Caco-2 (cell line): ENCODE measurements around the gene SLC22A23. TPM values are rescaled to one million over a fixed set of nuclear protein-coding genes. Genes with fewer than 3 reads are reported as not detected.
A peak's percentile ranks its signal among the peaks of the same experiment; 100 is the strongest.

ENCODE experiments used
- BruUV-seq: library from RNA; stranded (reverse); fragments of 400-500 nt; replicated peaks from 2 replicates; lab custom pipeline; 2021; lab: Mats Ljungman, UMichigan
- CTCF ChIA-PET: fragments of 300-600 bp; sonication (Branson Sonifier 250); formaldehyde crosslinking; loops from one replicate; lab custom pipeline; 2022; ENCODE audit warnings: antibody characterized with exemption; lab: Charles Lee
- POLR2A ChIA-PET: fragments of 300-600 bp; sonication (Branson Sonifier 250); formaldehyde crosslinking; loops from one replicate; lab custom pipeline; 2022; ENCODE audit warnings: antibody characterized with exemption; lab: Charles Lee
- DNase-seq, 2 experiments: peaks; one replicate each; pipeline versions ENCODE4 v3.0.0 to v3.0.0-alpha.2; 2020 to 2022
- H3K27me3 ChIP-seq: replicated peaks from 2 replicates; pipeline ENCODE4 v1.6.0; 2011; ENCODE audit warnings: low read length; ENCODE audit not compliant: control insufficient read depth, insufficient read depth
- H3K36me3 ChIP-seq: 2 replicates; pipeline ENCODE4 v1.5.1; 2011; ENCODE audit warnings: low read length; ENCODE audit not compliant: control insufficient read depth, insufficient read depth
- H3K4me1 ChIP-seq: fragments of 250-450 bp; sonication (Bioruptor Pico); 2 replicates; pipeline ENCODE4 v1.5.1; 2020; ENCODE audit warnings: mild to moderate bottlenecking
- H3K4me3 ChIP-seq: 2 replicates; pipeline ENCODE4 v1.5.1; 2011; ENCODE audit warnings: low read depth, mild to moderate bottlenecking, control low read depth, low read length
- H3K9me3 ChIP-seq: fragments of 250-450 bp; sonication (Bioruptor Pico); 2 replicates; pipeline ENCODE4 v1.5.1; 2020; ENCODE audit warnings: mild to moderate bottlenecking, moderate library complexity
- H3K27ac Mint-ChIP-seq: one replicate; pipeline ENCODE4 v1.8.0; 2022; ENCODE audit warnings: mixed read lengths; ENCODE audit not compliant: unreplicated experiment
- H3K27me3 Mint-ChIP-seq: one replicate; pipeline ENCODE4 v1.8.0; 2022; ENCODE audit warnings: mixed read lengths; ENCODE audit not compliant: insufficient read depth, unreplicated experiment
- H3K36me3 Mint-ChIP-seq: one replicate; pipeline ENCODE4 v1.8.0; 2022; ENCODE audit warnings: mild to moderate bottlenecking, mixed read lengths; ENCODE audit not compliant: insufficient read depth, unreplicated experiment
- H3K4me1 Mint-ChIP-seq: one replicate; pipeline ENCODE4 v1.8.0; 2022; ENCODE audit warnings: low read depth, mixed read lengths; ENCODE audit not compliant: unreplicated experiment
- H3K4me3 Mint-ChIP-seq: one replicate; pipeline ENCODE4 v1.8.0; 2022; ENCODE audit warnings: mild to moderate bottlenecking, moderate library complexity, mixed read lengths; ENCODE audit not compliant: unreplicated experiment
- H3K9me3 Mint-ChIP-seq: one replicate; pipeline ENCODE4 v1.8.0; 2022; ENCODE audit warnings: mixed read lengths; ENCODE audit not compliant: unreplicated experiment
- intact Hi-C: fragments of 100-400 bp; cut with micrococcal nuclease; formaldehyde crosslinking; loops from one replicate; pipeline ENCODE4 v1.10.0; 2022; ENCODE audit not compliant: unreplicated experiment
- total RNA-seq: library from RNA; stranded (reverse); gene quantifications from 2 replicates; pipeline ENCODE4 v1.2.3, GENCODE V29; 2022
- TF ChIP-seq, protein P1 (sequence below), 2 experiments: fragments of 200-600 bp in 1 of 2; IDR thresholded peaks; 1 replicate in 1 of 2; 2 replicates in 1 of 2; pipeline versions ENCODE4 v1.5.1 to v1.8.0; 2011 to 2022; ENCODE audit warnings: antibody characterized with exemption in 1 of 2, control low read depth in 1 of 2, inconsistent platforms in 1 of 2, low read depth in 1 of 2, low read length in 1 of 2, mild to moderate bottlenecking in 1 of 2, moderate library complexity in 1 of 2; ENCODE audit not compliant: insufficient read depth in 1 of 2, severe bottlenecking in 1 of 2, unreplicated experiment in 1 of 2

Gene SLC22A23
- total RNA-seq, 1 experiment from 2014 or later: 45.5 TPM

- ChIA-PET CTCF (interaction anchor here (0.6 kb wide), 2 partner anchors 433 to 957 kb away, joined by 3 to 4 read pairs; no protein-coding TSS in a partner anchor), POLR2A (no interaction called here)
- Histone ChIP-seq H3K4me3 (no peak overlapping the region), H3K36me3 (no peaks in the 10 kb centered on the region), H3K27me3 (no peaks in the 10 kb centered on the region), H3K4me1 (peaks cover 90% of the 10 kb centered on the region), H3K9me3 (no peaks in the 10 kb centered on the region)
- TF ChIP-seq, protein P1, sequence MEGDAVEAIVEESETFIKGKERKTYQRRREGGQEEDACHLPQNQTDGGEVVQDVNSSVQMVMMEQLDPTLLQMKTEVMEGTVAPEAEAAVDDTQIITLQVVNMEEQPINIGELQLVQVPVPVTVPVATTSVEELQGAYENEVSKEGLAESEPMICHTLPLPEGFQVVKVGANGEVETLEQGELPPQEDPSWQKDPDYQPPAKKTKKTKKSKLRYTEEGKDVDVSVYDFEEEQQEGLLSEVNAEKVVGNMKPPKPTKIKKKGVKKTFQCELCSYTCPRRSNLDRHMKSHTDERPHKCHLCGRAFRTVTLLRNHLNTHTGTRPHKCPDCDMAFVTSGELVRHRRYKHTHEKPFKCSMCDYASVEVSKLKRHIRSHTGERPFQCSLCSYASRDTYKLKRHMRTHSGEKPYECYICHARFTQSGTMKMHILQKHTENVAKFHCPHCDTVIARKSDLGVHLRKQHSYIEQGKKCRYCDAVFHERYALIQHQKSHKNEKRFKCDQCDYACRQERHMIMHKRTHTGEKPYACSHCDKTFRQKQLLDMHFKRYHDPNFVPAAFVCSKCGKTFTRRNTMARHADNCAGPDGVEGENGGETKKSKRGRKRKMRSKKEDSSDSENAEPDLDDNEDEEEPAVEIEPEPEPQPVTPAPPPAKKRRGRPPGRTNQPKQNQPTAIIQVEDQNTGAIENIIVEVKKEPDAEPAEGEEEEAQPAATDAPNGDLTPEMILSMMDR (IDR thresholded peaks at IDR 0.05; ENCODE audit: insufficient read depth in 1 of 2, low read depth in 1 of 2, low read length in 1 of 2, severe bottlenecking in 1 of 2, unreplicated experiment in 1 of 2): no peak
- Mint-ChIP-seq H3K27ac (peak overlapping the region; percentile 67), H3K27me3 (no peaks in the 10 kb centered on the region), H3K9me3 (no peaks in the 10 kb centered on the region), H3K36me3 (peaks cover 74% of the 10 kb centered on the region), H3K4me3 (no peak overlapping the region), H3K4me1 (peaks cover 76% of the 10 kb centered on the region)
- no TSS peak for BruUV-seq
- intact Hi-C loops: no loop called here
- no peak for DNase-seq
These were observed 50.5 kb downstream of the SLC22A23 start for GRCh38 chr6:3406362-3406821.

DNA sequence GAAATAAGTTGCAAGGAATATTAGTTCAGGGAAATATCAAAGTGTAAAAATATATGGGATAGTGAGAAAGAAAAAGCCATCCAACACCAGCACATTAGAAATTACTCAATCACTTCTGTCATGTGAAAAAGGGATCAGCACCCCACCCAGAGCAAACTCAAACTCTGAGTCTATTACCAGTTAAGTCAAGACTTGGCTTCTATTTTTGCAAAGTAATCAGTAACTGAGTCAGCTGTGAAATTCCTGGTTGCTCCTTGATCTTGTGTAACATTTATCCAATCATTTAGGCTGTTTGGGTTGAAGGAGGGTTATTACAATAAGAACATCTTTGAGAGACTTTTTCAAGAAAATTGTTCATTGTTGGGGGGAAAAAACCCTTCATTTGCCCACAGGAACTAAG is 51.2 kb downstream of the SLC22A23 start:
- CTCF ChIA-PET: no interaction called here
- H3K4me3 ChIP-seq: no peak overlapping the region
- H3K36me3 ChIP-seq: no peaks in the 10 kb centered on the region
- Mint-ChIP-seq H3K27me3 (no peaks in the 10 kb centered on the region), H3K36me3 (peaks cover 68% of the 10 kb centered on the region), H3K4me3 (no peak overlapping the region), H3K27ac (peak overlapping the region; percentile 67), H3K4me1 (peaks cover 71% of the 10 kb centered on the region), H3K9me3 (no peaks in the 10 kb centered on the region)
- BruUV-seq: no TSS peak
- DNase-seq: no peak
- peaks cover 89% of the 10 kb centered on the region for H3K4me1 ChIP-seq
- no peaks in the 10 kb centered on the region for H3K27me3 ChIP-seq
- POLR2A ChIA-PET: no interaction called here
- no peaks in the 10 kb centered on the region for H3K9me3 ChIP-seq
- intact Hi-C loops: no loop called here
- TF ChIP-seq, protein P1 (IDR thresholded peaks at IDR 0.05; ENCODE audit: insufficient read depth in 1 of 2, low read depth in 1 of 2, low read length in 1 of 2, severe bottlenecking in 1 of 2, unreplicated experiment in 1 of 2): no peak

- TF ChIP-seq, protein P1 (IDR thresholded peaks at IDR 0.05; ENCODE audit: insufficient read depth in 1 of 2, low read depth in 1 of 2, low read length in 1 of 2, severe bottlenecking in 1 of 2, unreplicated experiment in 1 of 2): no peak
- Histone ChIP-seq H3K27me3 (no peaks in the 10 kb centered on the region), H3K9me3 (no peaks in the 10 kb centered on the region), H3K36me3 (no peaks in the 10 kb centered on the region), H3K4me3 (no peak overlapping the region), H3K4me1 (peaks cover 89% of the 10 kb centered on the region)
- no peaks in the 10 kb centered on the region for H3K27me3 Mint-ChIP-seq
- ChIA-PET CTCF (no interaction called here), POLR2A (no interaction called here)
- H3K27ac Mint-ChIP-seq: peak overlapping the region; percentile 88
- no peaks in the 10 kb centered on the region for H3K9me3 Mint-ChIP-seq
- H3K36me3 Mint-ChIP-seq: peaks cover 62% of the 10 kb centered on the region
- no peak for DNase-seq
- H3K4me1 Mint-ChIP-seq: peaks cover 66% of the 10 kb centered on the region
- BruUV-seq: no TSS peak
- H3K4me3 Mint-ChIP-seq: no peak overlapping the region
- intact Hi-C loops: no loop called here
These were observed 51.7 kb downstream of the SLC22A23 start for GRCh38 chr6:3405182-3405518.
